GM10847 (cell line): ENCODE measurements around the gene ARHGEF4.

Source experiments
- POLR2A ChIP-seq: IDR thresholded peaks from 2 replicates; pipeline ENCODE4 v1.6.1; 2011; ENCODE audit not compliant: insufficient read length; ENCODE audit errors: extremely low read depth

The ARHGEF4 gene

DNA sequence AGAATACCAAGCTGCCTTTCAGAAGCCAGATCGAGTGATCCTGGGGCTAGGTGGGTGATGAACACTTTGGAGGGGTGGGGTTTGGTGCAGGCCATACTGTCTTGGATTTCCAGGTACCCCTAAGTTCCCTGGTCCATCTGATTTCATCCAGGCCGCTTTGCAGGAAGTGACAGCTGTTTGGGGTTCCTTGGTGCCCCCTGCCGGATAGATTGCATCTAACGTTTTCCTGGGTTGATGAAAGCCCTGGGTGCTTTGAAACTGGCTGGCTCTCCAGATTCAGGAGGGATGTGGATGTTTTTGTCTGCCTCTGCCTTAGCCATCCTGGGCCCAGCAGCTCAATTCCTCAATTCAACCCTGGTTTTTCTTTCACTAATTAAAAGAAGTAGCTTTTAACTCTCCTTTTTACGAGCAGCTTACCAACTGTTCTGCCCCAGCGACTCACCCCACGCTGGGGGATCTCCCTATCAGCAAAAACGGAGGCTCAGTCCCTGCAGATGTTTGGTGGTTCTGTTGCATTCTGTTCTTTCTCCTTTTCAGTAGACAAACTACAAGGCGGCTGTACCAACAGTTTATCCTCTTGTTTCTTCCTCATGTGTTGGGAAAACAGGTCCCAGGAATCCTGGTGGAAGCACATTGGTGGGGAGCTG is 37.1 kb downstream of the ARHGEF4 start:
- TF ChIP-seq POLR2A = no peak

DNA sequence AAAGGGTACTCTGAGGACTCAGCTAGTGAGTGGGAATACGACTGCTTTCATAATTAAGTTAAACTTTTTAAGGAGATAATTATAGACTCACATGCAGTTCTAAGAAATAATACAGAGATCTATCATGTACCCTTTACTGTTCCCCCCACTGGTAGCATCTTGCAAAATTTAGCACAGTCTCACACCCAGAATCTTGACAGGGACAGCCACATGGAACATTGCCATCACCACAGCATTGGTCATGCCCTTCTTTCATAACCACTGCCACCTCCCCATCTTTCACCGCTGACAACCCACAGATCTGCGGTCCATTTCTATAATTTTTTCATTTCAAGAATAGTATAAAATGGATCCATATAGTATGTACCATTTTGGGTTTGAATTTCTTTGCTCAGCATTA is 37.8 kb downstream of the ARHGEF4 start:
- no peak for TF ChIP-seq POLR2A

DNA sequence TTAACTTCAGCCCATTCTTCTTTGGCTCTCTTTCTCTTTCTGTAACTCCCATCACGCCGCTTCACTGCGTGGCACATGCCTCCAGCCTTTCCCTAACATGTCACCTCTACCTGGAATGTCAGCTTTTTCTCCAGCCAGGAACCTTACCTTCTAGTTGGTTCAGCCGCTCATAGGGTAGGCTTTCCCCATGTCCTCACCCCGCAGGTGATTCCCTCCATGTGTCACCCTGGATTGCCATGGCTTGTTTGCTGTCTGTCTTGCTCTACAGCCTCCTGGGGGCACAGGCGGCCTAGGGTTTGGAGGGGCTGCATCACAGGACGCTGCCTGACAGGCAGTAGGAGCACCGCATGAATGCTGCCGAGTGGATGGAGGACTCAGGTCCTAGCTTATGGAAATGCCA is 39.2 kb downstream of the ARHGEF4 start:
- TF ChIP-seq POLR2A = no peak

DNA sequence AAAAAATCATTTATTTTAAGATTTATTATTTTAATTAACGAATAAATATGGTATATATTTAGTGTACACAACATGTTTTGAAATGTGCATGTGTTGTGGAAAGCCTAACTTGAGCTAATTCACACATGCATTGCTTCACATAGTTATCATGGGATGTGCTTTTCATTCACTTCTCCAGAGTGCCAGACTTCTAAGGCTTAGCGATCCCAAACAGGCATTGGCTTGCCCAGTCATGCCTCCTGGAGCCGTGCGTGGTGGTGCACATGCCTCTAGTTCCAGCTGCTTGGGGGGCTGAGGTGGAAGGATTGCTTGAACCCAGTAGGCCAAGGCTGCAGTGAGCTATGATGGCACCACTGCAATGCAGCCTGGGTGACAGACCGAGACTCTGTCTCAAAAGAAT is 40.5 kb downstream of the ARHGEF4 start:
- TF ChIP-seq POLR2A = no peak

DNA sequence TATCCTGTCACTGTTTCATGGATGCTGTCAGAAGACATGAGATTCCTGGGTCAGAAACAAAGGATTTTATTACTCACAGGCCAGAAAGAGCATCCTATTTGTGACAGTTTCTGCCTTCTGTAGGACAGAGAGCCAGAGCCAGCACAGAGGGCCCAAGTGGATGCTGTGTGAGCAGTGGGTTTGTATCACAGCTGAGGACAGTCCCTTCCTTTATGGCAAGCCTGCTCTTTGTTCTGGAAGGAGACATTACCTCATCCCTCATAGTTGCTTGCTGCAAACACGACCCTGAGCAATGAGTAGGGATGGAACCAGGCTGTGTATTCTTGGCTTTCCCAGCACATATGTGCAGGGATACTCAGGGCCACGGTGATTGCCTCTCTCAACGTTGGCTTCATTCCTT is 41.6 kb downstream of the ARHGEF4 start:
- no peak for TF ChIP-seq POLR2A

DNA sequence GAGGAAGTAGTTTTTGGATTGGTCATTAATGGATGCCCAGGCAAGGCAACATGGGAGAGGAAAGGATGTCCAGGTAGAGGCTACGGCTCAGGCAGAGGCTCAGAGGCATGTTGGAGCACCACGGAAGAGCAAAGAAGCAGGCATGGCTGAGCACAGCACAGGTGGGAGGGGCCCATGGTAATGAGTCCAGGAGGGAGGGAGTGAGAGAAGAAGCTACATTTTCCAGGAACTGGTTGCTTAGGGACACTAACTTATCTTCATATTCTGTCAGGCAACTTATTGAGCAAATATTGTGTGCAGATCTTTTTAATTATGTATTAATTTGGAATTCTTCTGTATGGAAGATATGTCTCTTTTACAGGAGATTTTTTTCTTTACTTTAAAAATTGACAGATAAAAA is 42.2 kb downstream of the ARHGEF4 start:
- TF ChIP-seq POLR2A = no peak

DNA sequence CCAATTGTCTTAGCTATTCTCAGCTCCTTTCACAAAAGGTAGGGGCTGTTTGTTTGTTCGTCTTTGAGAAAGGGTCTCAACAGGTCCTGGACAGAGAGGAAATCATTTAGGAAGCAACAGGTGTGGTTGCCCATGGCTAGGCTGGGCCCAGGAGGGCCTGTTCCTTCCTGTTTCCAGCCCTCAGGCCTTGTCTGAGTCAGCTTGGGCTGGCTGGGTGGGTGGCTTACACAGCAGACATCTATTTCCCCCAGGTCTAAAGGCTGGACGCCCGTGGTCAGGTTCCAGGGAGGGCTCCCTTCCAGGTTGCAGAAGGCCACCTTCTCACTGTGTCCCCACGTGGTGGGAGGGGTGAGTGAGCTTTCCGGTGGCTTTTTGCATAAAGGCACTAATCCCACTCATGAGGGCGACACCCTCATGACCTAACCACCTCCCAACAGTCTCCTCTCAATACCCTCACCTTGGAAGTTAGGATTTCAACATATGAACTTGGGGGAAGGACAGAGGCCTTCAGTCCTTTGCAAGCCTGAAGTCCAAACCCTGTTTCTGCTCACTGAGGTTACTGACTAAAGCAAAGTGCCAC is 45.5 kb downstream of the ARHGEF4 start:
- TF ChIP-seq POLR2A = no peak

DNA sequence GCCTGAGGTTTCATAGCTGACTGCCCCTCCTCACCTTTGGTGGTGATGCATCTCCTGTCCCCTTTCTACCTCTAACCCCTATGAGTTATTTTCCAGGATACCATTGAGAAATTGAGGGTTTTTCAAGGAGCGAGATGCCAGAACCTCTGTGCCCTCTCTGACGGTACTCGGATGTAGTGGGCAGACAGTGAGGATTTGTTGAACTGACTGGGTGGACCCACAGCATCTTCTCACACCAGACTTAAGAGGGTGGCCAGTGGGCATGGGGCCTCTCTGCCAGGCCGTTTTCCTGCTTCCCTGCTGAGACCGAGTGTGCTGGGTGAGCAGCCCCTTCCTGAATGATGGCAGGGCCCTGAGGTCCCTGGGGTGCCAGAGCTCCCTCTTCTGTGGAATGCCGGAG is 46.3 kb downstream of the ARHGEF4 start:
- no peak for TF ChIP-seq POLR2A

DNA sequence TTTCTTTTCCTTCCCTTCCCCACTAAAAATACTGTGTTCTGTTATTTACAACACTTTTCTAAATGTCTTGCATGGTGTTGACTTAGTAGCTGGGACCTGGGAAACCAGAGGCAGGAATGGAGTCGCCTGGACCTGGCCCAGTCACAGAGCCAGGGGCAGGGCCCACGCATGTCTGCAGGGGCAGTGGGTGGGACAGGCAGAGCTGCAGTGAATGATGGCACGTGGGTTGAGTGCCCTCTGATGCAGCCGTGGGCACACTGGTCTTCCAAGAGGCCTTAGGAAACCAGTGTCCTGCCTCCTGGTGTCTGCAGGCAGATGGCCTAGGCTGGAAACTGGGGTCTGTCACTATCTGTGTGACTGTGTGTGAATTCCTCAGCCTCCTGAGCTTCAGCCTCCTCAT is 46.8 kb downstream of the ARHGEF4 start:
- no peak for TF ChIP-seq POLR2A

DNA sequence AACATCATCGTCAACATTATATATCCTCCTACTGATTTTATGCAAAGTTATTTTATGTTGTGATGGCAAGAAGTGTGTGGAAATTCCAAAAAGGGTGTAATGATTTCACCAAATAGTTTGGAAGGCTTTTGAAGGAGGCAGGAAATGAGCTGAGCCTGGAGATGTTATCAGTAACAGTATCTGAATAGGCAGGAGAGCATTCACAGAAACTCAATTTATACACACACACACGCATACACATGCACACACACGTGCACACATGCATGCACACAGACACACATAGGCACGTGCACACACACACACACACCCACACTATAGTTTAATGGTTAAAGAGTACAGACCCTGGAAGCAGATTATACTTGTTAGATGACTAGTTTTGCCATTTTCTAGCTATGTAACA is 47.3 kb downstream of the ARHGEF4 start:
- no peak for TF ChIP-seq POLR2A

DNA sequence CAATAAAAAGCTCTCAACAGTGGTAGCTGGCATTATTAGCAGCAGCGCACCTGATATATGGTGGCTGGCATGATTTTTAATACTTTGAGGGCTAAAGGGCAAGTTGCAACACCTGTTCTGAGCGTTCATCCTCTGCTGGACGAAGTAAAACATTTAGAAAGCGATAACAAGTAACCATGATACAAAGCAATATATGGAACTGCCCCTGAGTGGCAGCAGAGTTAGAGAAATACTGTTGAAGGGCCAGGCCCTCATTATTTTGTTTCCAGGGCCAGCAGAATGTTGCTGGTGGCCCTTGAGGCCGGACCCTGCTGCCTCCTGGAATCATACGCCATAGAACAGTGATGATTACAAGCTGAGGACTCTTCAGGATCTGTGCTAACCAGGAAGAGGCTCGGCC is 47.8 kb downstream of the ARHGEF4 start:
- no peak for TF ChIP-seq POLR2A

DNA sequence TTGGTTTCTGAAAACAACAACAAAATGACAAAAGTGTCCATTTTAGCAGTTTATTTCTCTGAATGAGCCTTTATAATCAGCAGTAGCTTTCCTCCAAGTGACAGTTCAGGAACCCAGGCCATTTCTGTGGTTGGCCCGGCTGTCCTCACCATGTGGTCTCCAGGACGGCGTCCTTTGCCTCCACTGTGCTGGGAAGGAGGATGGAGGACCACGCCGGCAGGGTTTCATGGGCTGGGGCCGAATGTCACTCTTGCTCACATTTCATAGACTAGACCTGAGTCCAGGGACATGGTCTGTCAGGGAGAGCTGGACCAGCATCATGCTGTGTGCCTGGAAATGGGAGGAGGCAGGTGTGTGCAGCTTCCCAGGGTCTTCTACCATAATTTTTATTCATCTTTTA is 50.9 kb downstream of the ARHGEF4 start:
- TF ChIP-seq POLR2A = no peak

DNA sequence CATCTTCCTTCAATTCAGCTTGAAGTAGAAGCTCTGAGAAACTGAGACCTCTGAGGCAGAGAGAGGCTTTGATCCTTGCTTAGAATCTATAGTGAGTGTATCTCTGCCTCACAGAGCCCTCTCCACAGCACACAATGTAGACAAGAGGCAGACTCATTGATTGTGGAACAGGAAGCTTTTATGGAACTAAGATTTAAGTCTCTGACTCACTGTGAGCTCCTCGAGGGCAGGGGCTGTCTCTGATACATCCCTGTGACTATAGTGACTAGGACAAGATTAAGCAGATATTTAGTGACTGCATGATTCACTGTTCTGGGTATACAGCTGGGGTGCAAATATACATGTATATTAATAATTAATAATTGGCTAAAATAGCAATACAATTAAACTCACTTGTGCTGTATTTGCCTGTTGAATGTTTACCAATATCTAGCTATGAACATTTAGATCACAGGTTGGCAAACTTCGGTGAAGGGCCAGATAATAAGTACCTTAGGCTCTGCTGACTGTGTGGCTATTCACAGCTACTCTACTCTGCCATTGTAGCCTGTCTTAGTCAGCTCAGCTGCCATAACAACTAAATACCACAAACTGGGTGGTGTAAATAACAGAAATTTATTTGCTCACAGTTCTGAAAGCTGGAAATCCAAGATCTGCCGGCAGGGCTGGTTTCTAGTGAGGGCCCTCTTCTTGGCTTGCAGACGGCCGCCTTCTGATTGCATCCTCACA is 54.4 kb downstream of the ARHGEF4 start:
- TF ChIP-seq POLR2A = no peak

DNA sequence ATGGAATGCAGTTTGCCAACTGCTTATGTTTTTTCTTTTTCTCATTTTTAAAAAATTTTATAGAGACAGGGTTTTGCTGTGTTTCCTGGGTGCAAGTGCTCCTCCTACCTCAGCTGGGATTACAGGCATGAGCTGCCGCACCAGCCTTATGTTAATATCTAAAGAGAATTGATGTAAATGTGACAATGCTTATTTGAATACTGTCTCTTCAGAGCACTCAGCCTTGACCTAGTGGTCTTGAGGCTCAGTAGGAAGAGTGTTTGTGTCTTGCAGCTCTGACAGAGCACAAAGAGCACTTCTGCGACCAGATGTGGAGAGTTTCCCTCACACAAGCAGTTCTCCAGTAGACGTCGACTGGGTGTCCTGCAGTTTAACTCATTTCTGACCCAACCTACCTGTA is 55.3 kb downstream of the ARHGEF4 start:
- TF ChIP-seq POLR2A = no peak

DNA sequence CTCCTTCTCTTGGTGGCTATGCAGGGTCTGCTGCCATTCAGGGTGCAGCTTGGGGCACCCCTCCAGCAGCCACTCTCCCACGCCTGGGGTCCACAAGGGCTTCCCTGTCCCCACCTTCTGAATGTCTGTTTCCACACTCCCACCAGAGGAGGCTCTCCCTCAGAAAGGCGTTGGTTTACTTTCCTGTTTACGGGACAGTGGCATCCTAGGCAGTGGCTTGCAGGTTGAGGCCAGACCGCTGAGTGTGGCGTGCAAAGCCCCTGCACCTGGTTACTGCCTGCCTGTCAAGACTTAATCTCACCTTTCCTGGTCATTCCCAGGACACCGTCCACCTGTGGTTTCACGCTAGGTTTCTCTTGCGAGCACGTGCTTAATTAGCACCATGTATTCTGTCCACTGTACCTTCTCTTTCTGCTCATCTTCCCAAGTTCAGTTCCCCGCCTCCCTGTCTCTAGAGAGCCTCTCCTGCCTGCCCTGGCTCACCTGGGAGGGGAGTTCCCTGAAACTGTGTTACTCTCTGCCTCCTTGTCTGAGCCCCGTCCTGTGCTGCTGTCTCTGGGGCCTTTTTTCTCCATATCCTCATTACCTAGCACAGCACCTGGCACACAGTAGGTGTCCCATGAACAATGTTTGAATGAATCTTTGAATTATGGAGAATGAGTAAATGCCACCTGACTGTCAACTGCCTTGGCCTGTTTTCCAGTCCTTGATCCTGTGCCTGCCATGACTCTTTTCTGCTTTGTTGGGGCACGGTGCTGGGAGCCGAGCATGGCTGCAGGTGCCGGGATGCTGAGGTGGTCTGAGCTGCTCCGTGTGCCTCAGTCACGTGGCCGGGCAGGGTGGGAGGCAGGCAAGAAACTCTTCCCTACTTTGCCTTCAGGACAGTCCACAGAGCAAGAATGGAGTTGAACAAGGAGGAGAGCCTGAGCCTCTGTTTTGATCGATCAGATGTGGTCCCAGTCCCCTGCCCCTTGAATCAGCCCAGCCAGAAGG is 56.4 kb downstream of the ARHGEF4 start:
- no peak for TF ChIP-seq POLR2A
